ENCODE data around the gene CFAP77. TPM values are rescaled to one million over a fixed set of nuclear protein-coding genes. Genes with fewer than 3 reads are reported as not detected.

CFAP77 gene
- total RNA-seq, 2 experiments from 2014 or later, result not detected

GRCh38 chr9:132504488-132504887 is 94.5 kb downstream of the CFAP77 start:
- H3K9me3 Mint-ChIP-seq, result no peaks in the 10 kb centered on the region

GRCh38 chr9:132505991-132506655 is 96.1 kb downstream of the CFAP77 start:
- intact Hi-C loops (cut with micrococcal nuclease), result loop anchor here (5.0 to 10.0 kb wide), 3 partner anchors 71 to 299 kb away; partner anchors contain the start of gene CFAP77
- no peak for TF ChIP-seq CTCF (IDR thresholded peaks at IDR 0.05)
- CTCF ChIA-PET, result interaction anchor here (1.2 to 5.1 kb wide), 8 partner anchors 12 to 247 kb away, joined by 3 to 42 read pairs (median 7); no protein-coding TSS in a partner anchor
- ATAC-seq (no peak), DNase-seq (no peak)
- no peaks in the 10 kb centered on the region for H3K9me3 Mint-ChIP-seq
- no peaks in the 10 kb centered on the region for H3K36me3 Mint-ChIP-seq (ENCODE audit: low read depth)
- H3K27ac Mint-ChIP-seq, result no peak overlapping the region
- no peak overlapping the region for H3K4me3 Mint-ChIP-seq
- POLR2A ChIA-PET, result no interaction called here
- H3K4me1 Mint-ChIP-seq (ENCODE audit: low read depth), result peaks cover 3% of the 10 kb centered on the region
- peaks cover 24% of the 10 kb centered on the region for H3K27me3 Mint-ChIP-seq

More at GRCh38 chr9:132504488-132504887, 94.5 kb downstream of the CFAP77 start:
- Mint-ChIP-seq H3K4me3 (no peak overlapping the region), H3K36me3 (ENCODE audit: low read depth) (no peaks in the 10 kb centered on the region), H3K27me3 (peaks cover 29% of the 10 kb centered on the region), H3K4me1 (ENCODE audit: low read depth) (peaks cover 3% of the 10 kb centered on the region), H3K27ac (no peak overlapping the region)
- ChIA-PET POLR2A (no interaction called here), CTCF (interaction anchor here (0.8 to 5.1 kb wide), 4 partner anchors 17 to 295 kb away, joined by 3 to 42 read pairs (median 3); no protein-coding TSS in a partner anchor)
- ATAC-seq (no peak), DNase-seq (no peak)
- intact Hi-C loops (cut with micrococcal nuclease), result loop anchor here (10.0 kb wide), 1 partner anchor 300 kb away; no protein-coding TSS in a partner anchor
- no peak for TF ChIP-seq CTCF (IDR thresholded peaks at IDR 0.05)

GRCh38 chr9:132506977-132507669 is 97.1 kb downstream of the CFAP77 start:
- Mint-ChIP-seq H3K9me3 (no peaks in the 10 kb centered on the region), H3K4me1 (ENCODE audit: low read depth) (peaks cover 3% of the 10 kb centered on the region), H3K27ac (no peak overlapping the region), H3K27me3 (peaks cover 24% of the 10 kb centered on the region), H3K4me3 (no peak overlapping the region), H3K36me3 (ENCODE audit: low read depth) (no peaks in the 10 kb centered on the region)
- no peak for TF ChIP-seq CTCF (IDR thresholded peaks at IDR 0.05)
- ChIA-PET CTCF (interaction anchor here (0.7 to 5.1 kb wide), 18 partner anchors 8 to 295 kb away, joined by 3 to 42 read pairs (median 4); no protein-coding TSS in a partner anchor), POLR2A (interaction anchor here (1.0 kb wide), 1 partner anchor 151 kb away, joined by 3 read pairs; no protein-coding TSS in a partner anchor)
- intact Hi-C loops (cut with micrococcal nuclease), result loop anchor here (5.0 to 10.0 kb wide), 3 partner anchors 70 to 298 kb away; partner anchors contain the start of gene CFAP77
- DNase-seq, result no peak
- ATAC-seq, result no peak

GRCh38 chr9:132507670-132508469 is 97.9 kb downstream of the CFAP77 start:
- H3K4me1 Mint-ChIP-seq (ENCODE audit: low read depth), result peaks cover 3% of the 10 kb centered on the region
- H3K9me3 Mint-ChIP-seq, result no peaks in the 10 kb centered on the region
- intact Hi-C loops (cut with micrococcal nuclease), result loop anchor here (5.0 to 10.0 kb wide), 3 partner anchors 69 to 297 kb away; partner anchors contain the start of gene CFAP77
- peak; percentile 87 for TF ChIP-seq CTCF (IDR thresholded peaks at IDR 0.05)
- H3K27ac Mint-ChIP-seq, result no peak overlapping the region
- H3K27me3 Mint-ChIP-seq, result peaks cover 17% of the 10 kb centered on the region
- POLR2A ChIA-PET, result interaction anchor here (1.0 kb wide), 1 partner anchor 150 kb away, joined by 3 read pairs; no protein-coding TSS in a partner anchor
- DNase-seq (peak; percentile 84), ATAC-seq (peak; percentile 71)
- H3K36me3 Mint-ChIP-seq (ENCODE audit: low read depth), result no peaks in the 10 kb centered on the region
- H3K4me3 Mint-ChIP-seq, result no peak overlapping the region
- CTCF ChIA-PET, result interaction anchor here (0.7 to 5.1 kb wide), 20 partner anchors 9 to 349 kb away, joined by 3 to 42 read pairs (median 3); no protein-coding TSS in a partner anchor

Data from activated CD8-positive, alpha-beta T cell treated with anti-CD3 and anti-CD28 coated beads for 36 hours (primary cell).